GM12865 (cell line): ENCODE measurements around the gene CDH4.

Experiments used
- DNase-seq: peaks from one replicate; pipeline ENCODE4 v3.0.0; 2010; ENCODE audit warnings: low read depth
- H3K4me3 ChIP-seq: 2 replicates; pipeline ENCODE4 v1.5.1; 2011; ENCODE audit warnings: mild to moderate bottlenecking, low read depth, low read length, control low read depth
- CTCF ChIP-seq: IDR thresholded peaks from 2 replicates; pipeline ENCODE4 v1.5.1; 2011; ENCODE audit warnings: low read length, control low read depth, low read depth, inconsistent platforms; ENCODE audit not compliant: insufficient read depth; ENCODE audit errors: missing control alignments

Gene CDH4

DNA sequence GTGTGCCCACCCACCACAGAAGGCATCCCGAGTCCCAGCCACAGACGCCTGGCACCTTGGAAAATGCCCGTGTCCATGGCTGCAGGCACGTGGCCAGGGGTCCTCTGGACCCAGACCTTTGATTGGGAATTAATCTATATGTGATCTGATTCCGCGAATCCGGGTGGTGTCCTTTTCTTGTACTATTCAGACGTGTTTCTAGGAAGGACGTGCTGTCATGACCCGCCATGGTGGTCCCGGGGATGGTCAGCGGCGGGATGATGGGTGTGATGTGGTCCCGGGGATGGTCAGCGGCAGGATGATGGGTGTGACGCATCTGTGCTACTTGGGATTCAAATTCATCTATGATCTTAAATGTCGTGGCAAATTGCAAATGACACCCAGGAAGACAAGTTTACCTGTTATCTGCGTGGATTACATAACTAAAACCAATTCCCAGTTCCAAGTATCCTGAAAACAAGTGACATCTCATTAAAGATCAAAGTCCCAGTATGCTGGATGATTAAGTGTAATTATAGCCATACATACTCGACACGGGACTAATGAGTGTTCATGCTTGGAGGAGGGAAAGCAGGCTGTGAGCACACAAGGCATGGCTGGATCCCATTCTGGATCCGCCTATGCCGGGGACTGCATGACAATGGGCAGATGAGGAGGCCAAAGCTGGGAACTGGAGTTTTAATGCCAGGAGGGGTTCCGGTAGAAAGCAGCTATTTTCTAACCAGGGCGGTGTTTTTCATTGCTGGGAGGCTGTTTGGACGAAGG lies 557.1 kb downstream of the CDH4 start:
- no peak for DNase-seq
- TF ChIP-seq CTCF: no peak
- no peak overlapping the region for H3K4me3 ChIP-seq

- H3K4me3 ChIP-seq: no peak overlapping the region
- no peak for TF ChIP-seq CTCF
- DNase-seq: no peak
These were observed 558.1 kb downstream of the CDH4 start for GRCh38 chr20:61810066-61810737.

DNA sequence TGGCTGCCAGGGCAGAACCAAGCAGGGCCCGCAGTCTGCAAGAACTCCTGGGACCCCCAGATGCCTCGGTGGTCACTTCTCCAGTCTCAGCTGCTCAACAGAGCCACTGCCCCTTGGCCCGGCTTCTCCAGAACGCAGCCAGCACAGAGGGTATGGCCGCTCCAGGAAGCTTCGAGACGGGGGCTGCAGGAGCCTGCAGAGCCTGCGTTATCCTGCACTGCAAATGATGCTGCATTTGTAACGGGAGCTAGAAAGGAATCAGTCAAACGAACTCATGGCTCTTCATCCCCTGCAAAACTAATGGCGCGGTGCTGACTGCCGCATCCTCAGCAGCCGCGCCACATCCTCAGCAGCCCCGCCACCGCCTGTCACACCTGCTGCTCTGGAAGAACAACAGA lies 558.7 kb downstream of the CDH4 start:
- no peak for TF ChIP-seq CTCF
- DNase-seq: no peak
- H3K4me3 ChIP-seq: no peak overlapping the region

GRCh38 chr20:61811166-61811565 lies 559.1 kb downstream of the CDH4 start:
- no peak for TF ChIP-seq CTCF
- H3K4me3 ChIP-seq: no peak overlapping the region
- no peak for DNase-seq

GRCh38 chr20:61812121-61812844 lies 560.2 kb downstream of the CDH4 start:
- H3K4me3 ChIP-seq: no peak overlapping the region
- DNase-seq: no peak
- no peak for TF ChIP-seq CTCF

DNA sequence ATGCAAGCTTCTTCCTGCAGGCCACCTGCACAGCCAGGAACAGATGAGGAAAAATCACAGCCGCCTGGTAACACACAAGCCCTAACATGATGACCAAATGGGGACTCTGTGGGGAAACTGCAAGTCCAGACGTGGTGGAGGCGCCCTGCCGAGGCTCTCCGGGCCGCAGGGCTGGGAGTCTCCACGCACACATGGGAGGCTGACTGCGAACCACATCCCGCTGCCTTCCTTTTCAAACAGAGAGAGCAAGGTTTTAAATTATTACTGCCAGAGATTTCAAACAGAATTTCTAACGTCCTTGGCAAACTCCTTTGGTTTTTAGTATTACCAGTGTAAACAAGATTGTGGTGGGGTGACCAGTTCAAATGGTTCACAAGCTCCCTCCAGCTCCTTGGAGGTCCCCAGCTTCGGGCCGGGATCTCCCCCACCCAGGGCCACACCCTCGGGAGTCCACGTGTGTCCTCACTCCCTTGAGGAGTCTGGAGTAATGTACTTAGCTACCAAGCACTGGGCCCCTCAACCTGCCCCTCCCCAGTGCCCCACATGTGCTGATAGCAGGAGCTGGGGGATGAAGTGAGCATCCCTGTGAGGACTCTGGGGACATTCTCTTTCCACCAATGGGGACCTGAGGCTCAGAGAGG lies 560.9 kb downstream of the CDH4 start:
- no peak for DNase-seq
- no peak overlapping the region for H3K4me3 ChIP-seq
- TF ChIP-seq CTCF: no peak
